ENCODE measurements around the gene IGLON5.

Gene IGLON5

GRCh38 chr19:51337861-51338562 is 26.6 kb downstream of the IGLON5 start:
- no peak for ATAC-seq
- TF ChIP-seq ARNTL (CRISPR knock-in tag; IDR thresholded peaks at IDR 0.05; ENCODE audit: borderline replicate concordance, low read depth) (no peak), ESRRG (CRISPR knock-in tag; IDR thresholded peaks at IDR 0.05) (no peak), CSRNP3 (CRISPR knock-in tag; IDR thresholded peaks at IDR 0.05) (no peak), CSDC2 (CRISPR knock-in tag; IDR thresholded peaks at IDR 0.05) (no peak), ZNF565 (CRISPR knock-in tag; conservative IDR thresholded peaks at IDR 0.05; ENCODE audit: low read depth) (no peak), TOX (CRISPR knock-in tag; IDR thresholded peaks at IDR 0.05; ENCODE audit: borderline replicate concordance) (no peak), OSR1 (CRISPR knock-in tag; IDR thresholded peaks at IDR 0.05) (no peak), TSHZ2 (CRISPR knock-in tag; IDR thresholded peaks at IDR 0.05) (no peak), RARB (CRISPR knock-in tag; IDR thresholded peaks at IDR 0.05) (no peak), PPARA (CRISPR knock-in tag; IDR thresholded peaks at IDR 0.05; ENCODE audit: borderline replicate concordance) (no peak), ZC3H10 (CRISPR knock-in tag; IDR thresholded peaks at IDR 0.05) (no peak), ZNF8 (CRISPR knock-in tag; IDR thresholded peaks at IDR 0.05) (no peak), ZFP3 (CRISPR knock-in tag; IDR thresholded peaks at IDR 0.05) (no peak), BACH2 (CRISPR knock-in tag; IDR thresholded peaks at IDR 0.05; ENCODE audit: borderline replicate concordance) (no peak), SNAI2 (CRISPR knock-in tag; IDR thresholded peaks at IDR 0.05) (no peak)
- TF ChIP-seq, protein P1, sequence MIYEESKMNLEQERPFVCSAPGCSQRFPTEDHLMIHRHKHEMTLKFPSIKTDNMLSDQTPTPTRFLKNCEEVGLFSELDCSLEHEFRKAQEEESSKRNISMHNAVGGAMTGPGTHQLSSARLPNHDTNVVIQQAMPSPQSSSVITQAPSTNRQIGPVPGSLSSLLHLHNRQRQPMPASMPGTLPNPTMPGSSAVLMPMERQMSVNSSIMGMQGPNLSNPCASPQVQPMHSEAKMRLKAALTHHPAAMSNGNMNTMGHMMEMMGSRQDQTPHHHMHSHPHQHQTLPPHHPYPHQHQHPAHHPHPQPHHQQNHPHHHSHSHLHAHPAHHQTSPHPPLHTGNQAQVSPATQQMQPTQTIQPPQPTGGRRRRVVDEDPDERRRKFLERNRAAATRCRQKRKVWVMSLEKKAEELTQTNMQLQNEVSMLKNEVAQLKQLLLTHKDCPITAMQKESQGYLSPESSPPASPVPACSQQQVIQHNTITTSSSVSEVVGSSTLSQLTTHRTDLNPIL (CRISPR knock-in tag; IDR thresholded peaks at IDR 0.05; ENCODE audit: low read depth), result no peak
- TF ChIP-seq, protein P2, sequence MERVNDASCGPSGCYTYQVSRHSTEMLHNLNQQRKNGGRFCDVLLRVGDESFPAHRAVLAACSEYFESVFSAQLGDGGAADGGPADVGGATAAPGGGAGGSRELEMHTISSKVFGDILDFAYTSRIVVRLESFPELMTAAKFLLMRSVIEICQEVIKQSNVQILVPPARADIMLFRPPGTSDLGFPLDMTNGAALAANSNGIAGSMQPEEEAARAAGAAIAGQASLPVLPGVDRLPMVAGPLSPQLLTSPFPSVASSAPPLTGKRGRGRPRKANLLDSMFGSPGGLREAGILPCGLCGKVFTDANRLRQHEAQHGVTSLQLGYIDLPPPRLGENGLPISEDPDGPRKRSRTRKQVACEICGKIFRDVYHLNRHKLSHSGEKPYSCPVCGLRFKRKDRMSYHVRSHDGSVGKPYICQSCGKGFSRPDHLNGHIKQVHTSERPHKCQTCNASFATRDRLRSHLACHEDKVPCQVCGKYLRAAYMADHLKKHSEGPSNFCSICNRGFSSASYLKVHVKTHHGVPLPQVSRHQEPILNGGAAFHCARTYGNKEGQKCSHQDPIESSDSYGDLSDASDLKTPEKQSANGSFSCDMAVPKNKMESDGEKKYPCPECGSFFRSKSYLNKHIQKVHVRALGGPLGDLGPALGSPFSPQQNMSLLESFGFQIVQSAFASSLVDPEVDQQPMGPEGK (CRISPR knock-in tag; IDR thresholded peaks at IDR 0.05; ENCODE audit: borderline replicate concordance), result no peak
- TF ChIP-seq, protein P3, sequence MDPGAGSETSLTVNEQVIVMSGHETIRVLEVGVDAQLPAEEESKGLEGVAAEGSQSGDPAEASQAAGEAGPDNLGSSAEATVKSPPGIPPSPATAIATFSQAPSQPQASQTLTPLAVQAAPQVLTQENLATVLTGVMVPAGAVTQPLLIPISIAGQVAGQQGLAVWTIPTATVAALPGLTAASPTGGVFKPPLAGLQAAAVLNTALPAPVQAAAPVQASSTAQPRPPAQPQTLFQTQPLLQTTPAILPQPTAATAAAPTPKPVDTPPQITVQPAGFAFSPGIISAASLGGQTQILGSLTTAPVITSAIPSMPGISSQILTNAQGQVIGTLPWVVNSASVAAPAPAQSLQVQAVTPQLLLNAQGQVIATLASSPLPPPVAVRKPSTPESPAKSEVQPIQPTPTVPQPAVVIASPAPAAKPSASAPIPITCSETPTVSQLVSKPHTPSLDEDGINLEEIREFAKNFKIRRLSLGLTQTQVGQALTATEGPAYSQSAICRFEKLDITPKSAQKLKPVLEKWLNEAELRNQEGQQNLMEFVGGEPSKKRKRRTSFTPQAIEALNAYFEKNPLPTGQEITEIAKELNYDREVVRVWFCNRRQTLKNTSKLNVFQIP (CRISPR knock-in tag; IDR thresholded peaks at IDR 0.05; ENCODE audit: borderline replicate concordance, low read depth), result no peak

- ATAC-seq, result peak; percentile 89
- TF ChIP-seq ZNF8 (CRISPR knock-in tag; IDR thresholded peaks at IDR 0.05), result no peak
- TF ChIP-seq PPARA (CRISPR knock-in tag; IDR thresholded peaks at IDR 0.05; ENCODE audit: borderline replicate concordance), result no peak
- no peak for TF ChIP-seq TSHZ2 (CRISPR knock-in tag; IDR thresholded peaks at IDR 0.05)
- TF ChIP-seq ZNF565 (CRISPR knock-in tag; conservative IDR thresholded peaks at IDR 0.05; ENCODE audit: low read depth), result no peak
- no peak for TF ChIP-seq SNAI2 (CRISPR knock-in tag; IDR thresholded peaks at IDR 0.05)
- TF ChIP-seq BACH2 (CRISPR knock-in tag; IDR thresholded peaks at IDR 0.05; ENCODE audit: borderline replicate concordance), result no peak
- no peak for TF ChIP-seq GLIS3 (CRISPR knock-in tag; IDR thresholded peaks at IDR 0.05)
- TF ChIP-seq, protein P3 (CRISPR knock-in tag; IDR thresholded peaks at IDR 0.05; ENCODE audit: borderline replicate concordance, low read depth), result no peak
- TF ChIP-seq ISL1 (CRISPR knock-in tag; IDR thresholded peaks at IDR 0.05), result no peak
- no peak for TF ChIP-seq RARB (CRISPR knock-in tag; IDR thresholded peaks at IDR 0.05)
- TF ChIP-seq, protein P2 (CRISPR knock-in tag; IDR thresholded peaks at IDR 0.05; ENCODE audit: borderline replicate concordance), result no peak
- TF ChIP-seq TOX (CRISPR knock-in tag; IDR thresholded peaks at IDR 0.05; ENCODE audit: borderline replicate concordance), result no peak
Observed at GRCh38 chr19:51338563-51339312, 27.3 kb downstream of the IGLON5 start.

All from SK-N-SH treated with all-trans-retinoic acid at 6 μM for 48 hours (cell line).